GM19023 (cell line): Measurements from ENCODE around the gene KIR2DL3.
"Not testable (repeated sequence)": the region's sequence is repeated elsewhere in the genome, so short reads cannot be mapped to it uniquely, and the experiment has no call there.

Experiments used
- ATAC-seq: cut with Tn5 transposase; IDR thresholded peaks from one replicate; pipeline ENCODE4 v1.9.1; 2021; ENCODE audit warnings: mild to moderate bottlenecking, moderate library complexity; ENCODE audit not compliant: unreplicated experiment

Gene KIR2DL3

DNA sequence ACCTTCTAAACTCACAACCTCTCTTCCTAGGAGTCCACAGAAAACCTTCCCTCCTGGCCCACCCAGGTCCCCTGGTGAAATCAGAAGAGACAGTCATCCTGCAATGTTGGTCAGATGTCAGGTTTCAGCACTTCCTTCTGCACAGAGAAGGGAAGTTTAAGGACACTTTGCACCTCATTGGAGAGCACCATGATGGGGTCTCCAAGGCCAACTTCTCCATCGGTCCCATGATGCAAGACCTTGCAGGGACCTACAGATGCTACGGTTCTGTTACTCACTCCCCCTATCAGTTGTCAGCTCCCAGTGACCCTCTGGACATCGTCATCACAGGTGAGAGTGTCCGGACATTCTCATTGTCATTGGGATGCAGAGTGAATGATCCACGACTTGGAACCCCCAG is 3.6 kb downstream of the KIR2DL3 start:
- ATAC-seq: not testable (repeated sequence)

DNA sequence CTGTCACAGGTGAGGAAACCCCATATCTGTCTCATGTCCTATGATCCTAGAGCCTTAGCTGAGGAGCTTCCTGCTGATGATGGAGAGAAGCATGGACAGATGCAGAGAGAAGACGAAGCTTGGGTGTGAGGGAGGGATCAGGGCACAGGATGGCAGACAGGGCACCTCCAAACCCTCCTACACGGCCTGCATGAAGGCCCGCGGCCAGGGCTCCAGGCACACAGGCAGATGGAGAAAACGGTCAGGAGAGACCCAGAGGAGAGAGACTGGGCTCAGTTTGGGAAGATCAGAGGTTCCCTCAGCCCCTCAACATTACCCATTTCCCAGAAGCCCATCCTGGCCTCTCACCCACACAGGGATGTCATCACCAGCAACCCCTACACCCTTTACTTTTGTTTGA is 5.8 kb downstream of the KIR2DL3 start:
- not testable (repeated sequence) for ATAC-seq

DNA sequence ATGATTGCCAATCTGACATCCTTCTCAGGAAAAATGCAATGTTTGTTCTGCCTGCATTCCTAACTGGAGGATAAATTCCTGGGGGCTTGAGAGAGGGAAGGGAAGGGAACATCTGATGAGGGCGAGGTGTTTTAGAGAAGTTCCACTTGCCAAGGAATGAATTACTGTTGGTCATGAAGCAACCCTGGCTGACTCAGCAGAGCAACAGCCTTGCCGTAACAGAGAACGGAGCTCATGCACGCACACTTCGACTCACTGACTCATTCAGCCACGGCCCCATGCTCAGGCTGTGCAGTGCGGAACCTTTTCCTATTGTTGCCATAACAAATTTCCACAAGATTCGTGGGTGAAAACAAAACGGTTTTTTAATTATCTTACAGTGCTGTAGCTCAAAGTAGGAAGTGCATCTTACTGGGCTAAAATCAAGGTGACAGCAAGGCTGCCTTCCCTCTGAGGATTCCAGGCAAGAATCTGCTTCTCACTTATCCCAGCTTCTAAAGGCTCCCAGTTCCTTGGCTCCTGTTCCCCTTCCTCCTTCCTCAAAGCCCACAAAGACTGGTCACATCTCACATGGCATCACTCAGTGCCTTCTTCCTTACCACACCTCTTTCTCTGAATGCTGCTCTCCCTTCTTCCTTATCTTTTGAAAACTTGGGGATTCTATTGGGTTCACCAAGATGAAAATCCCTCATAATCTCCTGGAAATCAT is 9.5 kb downstream of the KIR2DL3 start:
- ATAC-seq: not testable (repeated sequence)

DNA sequence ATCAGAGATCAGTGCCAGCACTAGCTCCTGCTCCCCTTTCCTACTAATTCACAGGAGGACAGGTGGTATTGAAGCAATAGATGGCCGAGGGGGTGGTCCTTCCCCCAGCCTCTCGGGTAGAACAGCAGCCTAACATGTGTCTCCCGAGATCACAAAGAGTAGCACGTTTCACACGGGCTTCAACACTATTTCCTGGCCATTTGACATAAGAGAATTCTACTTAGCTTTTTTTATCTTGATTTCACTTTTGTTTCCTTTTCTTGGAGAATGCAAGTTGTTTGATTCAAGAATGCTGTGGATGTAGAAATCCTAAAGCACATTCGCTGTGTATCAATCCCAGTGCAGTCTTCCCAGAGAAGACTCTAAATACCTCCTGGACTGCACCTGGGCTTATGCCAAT is 12.0 kb downstream of the KIR2DL3 start:
- ATAC-seq: not testable (repeated sequence)

DNA sequence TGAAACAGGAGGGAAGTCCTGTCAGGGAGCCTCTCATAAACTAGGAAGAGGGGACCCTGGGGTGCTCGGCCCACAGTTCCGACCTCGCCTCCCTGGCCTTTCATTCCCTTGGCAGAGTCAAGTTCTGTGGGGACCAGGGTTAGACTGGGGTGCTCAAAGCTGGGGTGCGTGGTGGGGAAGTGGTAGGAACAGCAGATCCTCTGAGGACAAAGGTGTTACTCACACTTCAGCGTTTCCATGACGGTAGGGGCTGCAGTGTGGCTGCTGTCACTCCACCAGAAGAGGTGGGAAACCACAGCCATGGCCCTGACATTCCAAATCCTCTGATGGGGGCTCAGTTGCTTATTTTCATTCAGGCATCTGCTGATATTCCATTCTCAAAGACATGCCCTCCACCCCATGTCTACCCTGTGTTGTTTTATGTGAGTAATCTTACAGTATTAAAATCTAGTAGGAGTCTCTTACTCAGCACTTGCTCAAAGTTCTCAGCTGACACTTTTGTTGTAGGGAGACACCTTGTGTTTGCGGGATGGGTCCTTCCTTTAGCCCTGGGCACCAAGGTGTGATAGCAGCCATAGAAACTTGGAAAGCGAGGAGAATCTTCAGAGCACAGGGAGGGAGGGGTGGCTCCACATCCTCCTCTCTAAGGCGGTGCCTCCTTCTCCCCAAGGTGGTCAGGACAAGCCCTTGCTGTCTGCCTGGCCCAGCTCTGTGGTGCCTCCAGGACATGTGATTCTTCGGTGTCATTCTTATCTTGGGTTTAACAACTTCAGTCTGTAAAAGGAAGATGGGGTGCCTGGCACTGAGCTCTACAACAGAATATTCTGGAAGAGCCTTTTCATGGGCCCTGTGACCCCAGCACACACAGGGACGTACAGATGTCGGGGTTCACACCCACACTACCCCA is 18.1 kb downstream of the KIR2DL3 start:
- ATAC-seq: not testable (repeated sequence)

DNA sequence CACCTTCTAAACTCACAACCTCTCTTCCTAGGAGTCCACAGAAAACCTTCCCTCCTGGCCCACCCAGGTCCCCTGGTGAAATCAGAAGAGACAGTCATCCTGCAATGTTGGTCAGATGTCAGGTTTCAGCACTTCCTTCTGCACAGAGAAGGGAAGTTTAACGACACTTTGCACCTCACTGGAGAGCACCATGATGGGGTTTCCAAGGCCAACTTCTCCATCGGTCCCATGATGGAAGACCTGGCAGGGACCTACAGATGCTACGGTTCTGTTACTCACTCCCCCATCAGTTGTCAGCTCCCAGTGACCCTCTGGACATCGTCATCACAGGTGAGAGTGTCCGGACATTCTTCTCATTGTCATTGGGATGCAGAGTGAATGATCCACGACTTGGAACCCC is 20.3 kb downstream of the KIR2DL3 start:
- ATAC-seq: not testable (repeated sequence)

DNA sequence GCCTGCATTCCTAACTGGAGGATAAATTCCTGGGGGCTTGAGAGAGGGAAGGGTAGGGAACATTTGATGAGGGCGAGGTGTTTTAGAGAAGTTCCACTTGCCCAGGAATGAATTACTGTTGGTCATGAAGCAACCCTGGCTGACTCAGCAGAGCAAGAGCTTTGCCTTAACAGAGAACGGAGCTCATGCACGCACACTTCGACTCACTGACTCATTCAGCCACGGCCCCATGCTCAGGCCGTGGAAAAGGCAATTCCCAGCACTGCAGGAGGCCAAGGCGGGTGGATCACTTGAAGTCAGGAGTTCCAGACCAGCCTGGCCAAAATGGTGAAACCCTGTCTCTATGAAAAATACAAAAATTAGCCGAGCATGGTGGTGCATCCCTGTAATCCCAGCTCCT is 25.9 kb downstream of the KIR2DL3 start:
- ATAC-seq: not testable (repeated sequence)

DNA sequence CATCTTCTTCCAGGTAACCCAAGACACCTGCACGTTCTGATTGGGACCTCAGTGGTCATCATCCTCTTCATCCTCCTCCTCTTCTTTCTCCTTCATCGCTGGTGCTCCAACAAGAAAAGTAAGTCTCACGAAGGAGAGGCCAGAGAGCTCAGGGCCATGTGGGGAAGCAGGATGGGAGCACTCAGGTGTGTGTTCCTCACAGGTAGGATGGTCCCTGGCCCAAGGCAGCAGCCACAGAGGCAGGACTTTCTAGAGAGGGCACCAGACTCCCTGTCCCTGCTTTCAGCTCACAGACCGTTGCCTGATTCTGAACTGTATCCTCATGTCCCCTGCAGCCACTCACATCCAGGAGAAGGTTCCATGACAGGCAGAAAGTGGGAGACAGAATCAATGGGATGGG is 28.2 kb downstream of the KIR2DL3 start:
- ATAC-seq: not testable (repeated sequence)

DNA sequence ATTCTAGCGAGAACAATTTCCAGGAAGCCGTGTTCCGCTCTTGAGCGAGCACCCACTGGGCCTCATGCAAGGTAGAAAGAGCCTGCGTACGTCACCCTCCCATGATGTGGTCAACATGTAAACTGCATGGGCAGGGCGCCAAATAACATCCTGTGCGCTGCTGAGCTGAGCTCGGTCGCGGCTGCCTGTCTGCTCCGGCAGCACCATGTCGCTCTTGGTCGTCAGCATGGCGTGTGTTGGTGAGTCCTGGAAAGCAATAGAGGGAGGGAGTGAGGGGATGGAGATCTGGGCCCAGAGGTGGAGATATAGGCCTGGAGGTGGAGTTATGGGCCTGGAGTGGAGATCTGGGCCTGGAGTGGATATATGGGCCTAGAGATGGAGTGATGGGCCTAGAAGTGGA is 31.3 kb downstream of the KIR2DL3 start, which contains the start of gene KIR2DL1:
Gene KIR2DL1 (plus strand): TSS at position 148 of the 400 bp plus-strand sequence. CDS start 58 bp downstream, at position 206.
- ATAC-seq: not testable (repeated sequence)

DNA sequence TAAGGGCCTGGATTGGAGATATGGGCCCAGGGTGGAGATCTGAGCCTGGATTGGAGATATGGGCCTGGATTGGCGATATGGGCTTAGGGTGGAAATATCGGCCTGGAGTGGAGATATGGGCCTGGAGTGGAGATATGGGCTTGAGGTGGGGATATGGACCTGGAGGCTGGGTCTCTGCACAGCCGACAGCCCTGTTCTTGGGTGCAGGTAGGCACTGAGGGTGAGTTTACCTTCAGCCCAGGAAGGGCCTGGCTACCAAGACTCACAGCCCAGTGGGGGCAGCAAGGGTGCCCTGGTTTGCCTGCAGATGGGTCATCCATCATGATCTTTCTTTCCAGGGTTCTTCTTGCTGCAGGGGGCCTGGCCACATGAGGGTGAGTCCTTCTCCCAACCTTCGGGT is 32.2 kb downstream of the KIR2DL3 start:
- ATAC-seq: not testable (repeated sequence)

DNA sequence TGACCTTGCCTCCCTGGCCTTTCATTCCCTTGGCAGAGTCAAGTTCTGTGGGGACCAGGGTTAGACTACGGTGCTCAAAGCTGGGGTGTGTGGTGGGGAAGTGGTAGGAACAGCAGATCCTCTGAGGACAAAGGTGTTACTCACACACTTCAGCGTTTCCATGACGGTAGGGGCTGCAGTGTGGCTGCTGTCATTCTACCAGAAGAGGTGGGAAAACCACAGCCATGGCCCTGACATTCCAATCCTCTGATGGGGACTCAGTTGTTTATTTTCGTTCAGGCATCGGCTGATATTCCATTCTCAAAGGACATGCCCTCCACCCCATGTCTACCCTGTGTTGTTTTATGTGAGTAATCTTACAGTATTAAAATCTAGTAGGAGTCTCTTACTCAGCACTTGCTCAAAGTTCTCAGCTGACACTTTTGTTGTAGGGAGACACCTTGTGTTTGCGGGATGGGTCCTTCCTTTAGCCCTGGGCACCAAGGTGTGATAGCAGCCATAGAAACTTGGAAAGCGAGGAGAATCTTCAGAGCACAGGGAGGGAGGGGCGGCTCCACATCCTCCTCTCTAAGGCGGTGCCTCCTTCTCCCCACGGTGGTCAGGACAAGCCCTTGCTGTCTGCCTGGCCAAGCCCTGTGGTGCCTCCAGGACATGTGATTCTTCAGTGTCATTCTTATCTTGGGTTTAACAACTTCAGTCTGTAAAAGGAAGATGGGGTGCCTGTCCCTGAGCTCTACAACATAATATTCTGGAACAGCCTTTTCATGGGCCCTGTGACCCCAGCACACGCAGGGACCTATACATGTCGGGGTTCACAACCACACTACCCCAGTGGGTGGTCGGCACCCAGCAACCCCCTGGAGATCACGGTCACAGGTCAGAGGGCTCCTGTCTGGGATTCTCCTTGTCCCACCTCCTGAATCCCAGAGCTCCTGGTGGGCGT is 33.0 kb downstream of the KIR2DL3 start:
- not testable (repeated sequence) for ATAC-seq

DNA sequence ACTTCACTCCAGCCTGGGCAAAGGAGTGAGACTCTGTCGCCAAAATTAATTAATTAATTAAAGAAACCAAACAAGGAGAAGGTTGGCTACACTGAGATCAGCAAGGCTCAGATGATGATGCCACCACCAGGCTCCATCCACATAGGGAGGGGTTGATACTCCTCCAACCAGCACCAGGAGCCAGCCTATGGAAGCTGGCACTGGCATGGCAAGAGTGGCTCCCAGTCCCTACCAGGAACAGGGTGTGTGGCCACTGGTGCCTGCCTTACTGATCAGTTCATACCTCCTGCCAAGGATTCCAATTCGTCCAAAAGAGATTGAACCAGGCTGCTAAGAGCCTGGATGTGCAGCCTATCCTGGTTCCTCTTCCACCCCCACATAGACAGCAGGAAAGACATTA is 34.4 kb downstream of the KIR2DL3 start:
- ATAC-seq: not testable (repeated sequence)

DNA sequence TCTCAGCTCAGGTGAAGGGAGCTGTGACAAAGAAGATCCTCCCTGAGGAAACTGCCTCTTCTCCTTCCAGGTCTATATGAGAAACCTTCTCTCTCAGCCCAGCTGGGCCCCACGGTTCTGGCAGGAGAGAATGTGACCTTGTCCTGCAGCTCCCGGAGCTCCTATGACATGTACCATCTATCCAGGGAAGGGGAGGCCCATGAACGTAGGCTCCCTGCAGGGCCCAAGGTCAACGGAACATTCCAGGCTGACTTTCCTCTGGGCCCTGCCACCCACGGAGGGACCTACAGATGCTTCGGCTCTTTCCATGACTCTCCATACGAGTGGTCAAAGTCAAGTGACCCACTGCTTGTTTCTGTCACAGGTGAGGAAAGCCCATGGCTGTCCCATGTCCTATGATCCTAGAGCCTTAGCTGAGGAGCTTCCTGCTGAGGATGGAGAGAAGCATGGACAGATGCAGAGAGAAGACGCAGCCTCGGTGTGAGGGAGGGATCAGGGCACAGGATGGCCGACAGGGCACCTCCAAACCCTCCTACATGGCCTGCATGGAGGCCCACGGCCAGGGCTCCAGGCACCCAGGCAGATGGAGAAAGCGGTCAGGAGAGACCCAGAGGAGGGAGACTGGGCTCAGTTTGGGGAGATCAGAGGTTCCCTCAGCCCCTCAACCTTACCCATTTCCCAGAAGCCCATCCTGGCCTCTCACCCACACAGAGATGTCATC is 36.9 kb downstream of the KIR2DL3 start:
- ATAC-seq: not testable (repeated sequence)

DNA sequence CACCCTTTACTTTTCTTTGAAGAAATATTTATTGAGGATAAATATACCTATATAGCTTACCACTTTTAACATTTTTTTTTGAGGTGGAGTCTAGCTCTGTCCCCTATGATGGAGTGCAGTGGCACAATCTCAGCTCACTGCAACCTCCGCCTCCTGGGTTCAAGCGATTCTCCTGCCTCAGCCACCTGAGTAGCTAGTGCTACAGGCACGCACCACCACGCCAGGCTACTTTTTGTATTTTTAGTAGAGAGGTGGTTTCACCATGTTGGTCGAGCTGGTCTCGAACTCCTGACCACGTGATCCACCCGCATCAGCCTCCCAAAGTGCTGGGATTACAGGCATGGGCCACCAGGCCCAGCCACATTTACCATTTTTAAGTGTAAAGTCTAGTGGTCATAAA is 37.5 kb downstream of the KIR2DL3 start:
- ATAC-seq: not testable (repeated sequence)

DNA sequence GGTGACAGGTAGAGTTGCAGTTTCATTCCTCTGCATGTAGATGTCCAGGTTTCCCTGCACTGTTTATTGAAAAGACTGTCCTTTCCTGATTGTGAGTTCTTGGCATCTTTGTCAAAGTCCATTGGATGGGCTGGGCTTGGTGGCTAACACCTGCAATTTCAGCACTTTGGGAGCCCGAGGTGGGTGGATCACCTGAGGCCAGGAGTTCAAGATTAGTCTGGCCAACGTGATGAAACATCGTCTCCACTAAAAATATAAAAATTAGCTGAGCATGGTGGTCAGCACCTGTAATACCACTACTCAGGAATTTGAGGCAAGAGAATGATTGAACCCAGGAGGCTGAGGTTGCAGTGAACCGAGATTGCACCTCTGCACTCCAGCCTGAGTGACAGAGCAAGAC is 39.5 kb downstream of the KIR2DL3 start:
- not testable (repeated sequence) for ATAC-seq

DNA sequence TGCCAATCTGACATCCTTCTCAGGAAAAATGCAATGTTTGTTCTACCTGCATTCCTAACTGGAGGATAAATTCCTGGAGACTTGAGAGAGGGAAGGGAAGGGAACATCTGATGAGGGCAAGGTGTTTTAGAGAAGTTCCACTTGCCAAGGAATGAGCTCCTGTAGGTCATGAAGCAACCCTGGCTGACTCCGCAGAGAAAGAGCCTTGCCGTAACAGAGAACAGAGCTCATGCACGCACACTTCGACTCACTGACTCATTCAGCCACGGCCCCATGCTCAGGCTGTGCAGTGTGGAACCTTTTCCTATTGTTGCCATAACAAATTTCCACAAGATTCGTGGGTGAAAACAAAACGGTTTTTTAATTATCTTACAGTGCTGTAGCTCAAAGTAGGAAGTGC is 40.6 kb downstream of the KIR2DL3 start:
- ATAC-seq: not testable (repeated sequence)

DNA sequence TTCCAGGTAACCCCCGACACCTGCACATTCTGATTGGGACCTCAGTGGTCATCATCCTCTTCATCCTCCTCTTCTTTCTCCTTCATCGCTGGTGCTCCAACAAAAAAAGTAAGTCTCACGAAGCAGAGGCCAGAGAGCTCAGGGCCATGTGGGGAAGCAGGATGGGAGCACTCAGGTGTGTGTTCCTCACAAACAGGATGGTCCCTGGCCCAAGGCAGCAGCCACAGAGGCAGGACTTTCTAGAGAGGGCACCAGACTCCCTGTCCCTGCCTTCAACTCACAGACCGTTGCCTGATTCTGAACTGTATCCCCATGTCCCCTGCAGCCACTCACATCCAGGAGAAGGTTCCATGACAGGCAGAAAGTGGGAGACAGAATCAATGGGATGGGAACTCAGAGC is 44.6 kb downstream of the KIR2DL3 start:
- ATAC-seq: not testable (repeated sequence)

DNA sequence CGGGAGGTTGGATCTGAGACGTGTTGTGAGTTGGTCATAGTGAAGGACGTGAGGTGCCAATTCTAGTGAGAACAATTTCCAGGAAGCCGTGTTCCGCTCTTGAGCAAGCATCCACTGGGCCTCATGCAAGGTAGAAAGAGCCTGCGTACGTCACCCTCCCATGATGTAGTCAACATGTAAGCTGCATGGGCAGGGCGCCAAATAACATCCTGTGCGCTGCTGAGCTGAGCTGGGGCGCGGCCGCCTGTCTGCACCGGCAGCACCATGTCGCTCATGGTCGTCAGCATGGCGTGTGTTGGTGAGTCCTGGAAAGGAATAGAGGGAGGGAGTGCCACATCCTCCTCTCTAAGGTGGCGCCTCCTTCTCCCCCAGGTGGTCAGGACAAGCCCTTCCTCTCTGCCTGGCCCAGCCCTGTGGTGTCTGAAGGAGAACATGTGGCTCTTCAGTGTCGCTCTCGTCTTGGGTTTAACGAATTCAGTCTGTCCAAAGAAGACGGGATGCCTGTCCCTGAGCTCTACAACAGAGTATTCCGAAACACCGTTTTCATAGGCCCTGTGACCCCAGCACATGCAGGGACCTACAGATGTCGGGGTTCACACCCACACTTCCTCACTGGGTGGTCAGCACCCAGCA is 47.9 kb downstream of the KIR2DL3 start:
- not testable (repeated sequence) for ATAC-seq

DNA sequence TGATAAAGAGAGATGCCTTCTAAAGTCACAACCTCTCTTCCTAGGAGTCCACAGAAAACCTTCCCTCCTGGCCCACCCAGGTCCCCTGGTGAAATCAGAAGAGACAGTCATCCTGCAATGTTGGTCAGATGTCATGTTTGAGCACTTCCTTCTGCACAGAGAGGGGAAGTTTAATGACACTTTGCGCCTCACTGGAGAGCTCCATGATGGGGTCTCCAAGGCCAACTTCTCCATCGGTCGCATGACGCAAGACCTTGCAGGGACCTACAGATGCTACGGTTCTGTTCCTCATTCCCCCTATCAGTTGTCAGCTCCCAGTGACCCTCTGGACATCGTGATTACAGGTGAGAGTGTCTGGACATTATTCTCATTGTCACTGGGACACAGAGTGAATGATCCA is 49.8 kb downstream of the KIR2DL3 start:
- ATAC-seq: not testable (repeated sequence)
